Dermis microvascular lymphatic vessel endothelial cell (primary cell): ENCODE data around the gene KMT5C. TPM values are rescaled to one million over a fixed set of nuclear protein-coding genes. Genes with fewer than 3 reads are reported as not detected.

Experiments used
- DNase-seq, 2 donors: peaks; one replicate each; pipeline versions ENCODE4 v3.0.0 to v3.0.0-alpha.2; 2010; ENCODE audit warnings: low read depth in 2 of 2
- total RNA-seq: library from RNA; depleted of rRNA; stranded (reverse); fragments of >200 nt; gene quantifications from 2 replicates; pipeline ENCODE4 v1.2.1, GENCODE V29; 2014

KMT5C gene
- total RNA-seq, 1 donor from 2014 or later = 3.2 TPM

- DNase-seq = peak; percentile 82 to 93
Observed at GRCh38 chr19:55384920-55385723, 45.4 kb downstream of the KMT5C start.

DNA sequence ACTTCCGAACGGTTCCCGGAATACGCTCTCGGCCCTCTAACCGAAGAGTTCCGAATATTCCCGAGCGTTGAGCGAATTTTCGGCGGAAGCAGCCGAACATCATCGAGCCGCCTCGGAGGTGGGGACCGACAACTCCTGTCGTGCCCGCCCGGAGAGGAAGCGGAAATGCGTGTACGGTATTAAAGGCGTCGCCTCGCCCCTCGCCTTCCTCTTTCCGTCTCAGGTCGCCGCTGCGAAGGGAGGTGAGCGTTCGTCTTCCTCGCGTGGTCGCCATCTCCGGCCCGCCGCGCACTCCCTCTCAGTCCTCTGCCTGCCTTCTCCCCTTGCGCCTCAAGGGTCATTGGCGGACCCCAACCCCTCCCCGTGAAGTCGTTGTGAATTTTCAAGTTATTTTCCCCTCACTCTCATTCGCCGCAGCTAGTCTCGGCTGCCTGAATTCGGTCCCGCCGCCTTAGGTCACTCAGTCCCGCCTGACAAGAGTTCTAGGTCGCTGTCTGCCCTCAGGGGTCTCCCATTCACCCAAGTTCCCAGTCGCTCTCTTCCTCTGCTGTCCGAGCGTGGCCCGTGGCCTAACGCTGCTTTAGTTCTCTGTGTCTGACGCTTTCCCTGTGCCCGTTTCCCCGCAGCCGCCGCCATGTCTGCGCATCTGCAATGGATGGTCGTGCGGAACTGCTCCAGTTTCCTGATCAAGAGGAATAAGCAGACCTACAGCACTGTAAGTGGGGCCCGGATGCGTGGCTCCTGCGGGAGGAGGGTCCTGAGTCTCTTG lies 46.2 kb downstream of the KMT5C start, which contains the start of gene RPL28:
RPL28 (plus strand) TSS at position 209 of the 769 bp plus-strand sequence; CDS start at position 635, 426 bp downstream.
- peak; percentile 97 to 98 for DNase-seq

DNA sequence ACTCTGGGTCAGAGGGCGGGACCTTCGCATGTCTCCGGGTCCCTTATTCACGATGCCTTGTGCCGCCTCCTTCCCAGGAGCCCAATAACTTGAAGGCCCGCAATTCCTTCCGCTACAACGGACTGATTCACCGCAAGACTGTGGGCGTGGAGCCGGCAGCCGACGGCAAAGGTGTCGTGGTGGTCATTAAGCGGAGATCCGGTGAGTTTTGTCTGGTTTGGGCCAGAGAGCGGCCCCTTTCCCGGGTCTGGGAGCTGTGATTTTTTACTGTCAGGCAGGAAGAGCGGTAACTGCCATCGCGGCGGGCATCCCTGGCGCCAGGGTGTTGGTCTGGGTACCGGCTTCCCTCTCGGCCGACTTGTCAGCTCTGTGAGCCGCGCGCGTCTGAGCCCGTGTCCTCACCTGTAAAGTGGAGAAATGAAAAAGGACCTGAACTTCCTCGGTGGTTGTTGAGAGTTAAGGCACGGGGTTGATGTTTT lies 46.9 kb downstream of the KMT5C start:
- no peak for DNase-seq

- no peak for DNase-seq
Observed at GRCh38 chr19:55387736-55388497, 48.2 kb downstream of the KMT5C start.

GRCh38 chr19:55389386-55390317 lies 50.0 kb downstream of the KMT5C start:
- DNase-seq = no peak

DNA sequence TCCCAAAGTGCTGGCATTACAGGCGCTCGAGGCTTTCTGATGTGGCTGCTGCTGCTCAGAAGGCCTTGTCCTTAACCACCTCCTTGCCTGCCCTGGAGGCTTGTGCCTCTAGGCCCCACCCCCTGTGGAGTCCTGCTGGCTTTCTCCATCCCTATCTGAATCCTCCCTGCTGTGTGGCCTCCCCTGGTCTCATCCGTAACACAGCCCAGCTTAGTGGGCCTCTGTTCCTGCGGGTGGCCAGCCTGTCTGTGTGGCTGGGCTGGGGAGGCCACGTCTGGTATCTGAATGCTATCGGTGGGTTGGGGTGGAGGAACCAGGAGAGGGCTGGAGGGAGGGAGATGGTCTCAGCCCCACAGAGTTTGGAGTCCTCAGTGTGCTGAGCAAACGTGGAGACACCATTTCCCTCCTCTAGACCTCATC lies 50.8 kb downstream of the KMT5C start:
- no peak for DNase-seq

DNA sequence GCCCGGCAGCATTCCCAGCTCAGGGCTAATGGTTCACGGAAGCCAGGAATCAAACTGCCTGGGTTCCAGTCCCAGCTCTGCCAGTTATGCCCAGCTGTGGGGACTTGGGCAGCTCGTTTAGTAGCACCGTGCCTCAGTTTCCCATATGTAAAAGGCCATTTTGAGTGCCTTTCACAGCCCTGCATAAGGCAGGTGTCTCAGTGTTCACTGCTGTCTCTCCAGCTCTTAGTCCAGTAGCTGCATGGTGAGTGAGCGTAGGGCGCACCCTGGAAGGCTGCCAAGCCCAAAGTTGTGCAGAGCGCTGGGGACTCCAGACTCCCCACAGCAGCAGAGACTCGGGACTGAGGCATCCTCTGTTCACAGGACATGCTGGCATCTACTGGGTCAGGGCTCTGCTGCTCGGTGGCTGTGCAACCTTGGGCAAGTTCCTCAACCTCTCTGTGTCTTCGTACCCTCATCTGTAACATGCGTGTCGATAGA lies 51.6 kb downstream of the KMT5C start:
- no peak for DNase-seq

DNA sequence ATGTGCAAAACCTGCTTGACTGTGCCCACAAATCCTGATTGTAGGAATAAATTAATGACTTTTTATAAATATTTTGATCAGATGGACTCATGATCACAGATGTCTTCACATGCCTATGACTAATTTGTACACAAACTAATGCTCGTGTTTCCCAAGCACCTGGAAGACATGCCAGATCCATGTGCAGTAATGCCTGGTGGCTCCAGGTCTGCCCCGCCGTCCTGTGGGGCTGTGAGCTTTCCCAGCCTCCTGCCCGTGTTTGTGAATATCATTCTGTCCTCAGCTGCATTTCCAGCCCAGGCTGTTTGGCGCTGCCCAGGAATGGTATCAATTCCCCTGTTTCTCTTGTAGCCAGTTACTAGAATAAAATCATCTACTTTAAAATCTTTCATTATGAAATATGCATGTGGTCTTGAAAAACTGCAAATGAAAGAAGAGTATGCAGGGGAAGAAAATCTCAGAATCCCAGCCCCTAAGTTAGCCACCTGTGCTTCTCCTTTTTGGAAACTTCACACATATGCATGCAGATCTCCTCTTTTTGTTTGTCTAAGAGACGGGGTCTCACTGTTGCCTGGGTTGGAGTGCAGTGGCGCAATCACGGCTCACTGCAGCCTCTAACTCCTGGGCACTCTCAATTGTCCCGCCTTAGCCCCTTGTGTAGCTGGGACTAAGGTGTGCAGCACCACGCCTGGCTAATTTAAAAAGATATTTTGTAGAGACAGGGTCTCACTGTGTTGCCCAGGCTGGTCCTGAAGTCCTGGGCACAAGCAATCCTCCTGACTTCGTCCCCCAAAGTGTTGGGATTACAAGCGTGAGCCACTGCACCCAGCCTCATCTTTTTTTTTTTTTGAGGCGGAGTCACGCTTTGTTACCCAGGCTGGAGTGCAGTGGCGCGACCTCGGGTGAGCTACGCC lies 52.3 kb downstream of the KMT5C start:
- no peak for DNase-seq

DNA sequence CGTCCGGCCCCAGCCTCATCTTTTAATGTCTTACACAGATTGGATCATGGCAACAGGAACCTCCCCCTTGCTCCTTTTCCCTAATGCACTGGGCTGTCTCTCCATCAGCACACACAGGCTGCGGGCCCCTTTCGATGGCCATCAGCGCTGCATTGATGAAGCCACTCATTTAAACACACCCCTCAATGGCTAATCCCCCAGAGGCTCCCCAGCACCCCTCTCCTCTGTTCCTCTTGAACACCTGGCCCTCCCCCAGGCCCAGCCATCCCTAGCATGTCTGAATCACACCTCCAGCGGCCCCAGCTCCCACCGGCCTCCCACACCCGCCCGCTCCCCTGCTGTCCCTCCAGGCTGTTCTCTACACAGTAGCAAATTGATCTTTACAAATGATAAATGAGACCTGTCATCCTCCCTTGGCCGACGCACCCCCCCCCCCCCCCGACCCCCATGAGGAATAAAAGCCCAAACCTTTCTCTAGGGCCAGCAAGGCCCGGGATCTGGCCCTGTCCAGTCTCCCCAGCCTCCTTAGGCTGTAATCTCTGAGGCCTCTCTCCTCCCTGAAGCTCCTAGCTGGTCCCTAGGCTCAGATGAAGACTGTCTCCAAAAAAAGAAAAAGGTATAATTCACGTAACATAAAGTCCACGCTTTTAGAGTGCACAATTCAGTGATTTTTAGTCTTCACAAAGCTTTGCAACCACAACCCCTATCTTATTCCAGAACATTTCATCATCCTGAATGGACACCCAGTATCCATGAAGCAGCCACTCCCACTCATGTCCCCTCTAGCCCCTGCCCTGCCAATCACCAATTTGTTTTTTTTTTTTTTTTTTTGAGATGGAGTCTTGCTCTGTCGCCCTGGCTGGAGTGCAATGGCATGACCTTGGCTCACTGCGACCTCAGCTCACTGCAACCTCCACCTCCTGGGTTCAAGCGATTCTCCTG lies 53.4 kb downstream of the KMT5C start:
- DNase-seq = no peak

Other genes with a start within 250 kb of the KMT5C start
- gene PPP1R12C, start 222.2 kb upstream of the KMT5C start, total RNA-seq = 21.1 and 34.4 TPM in 2 replicates
- 0.51 and 1.7 TPM in 2 replicates for gene TNNT1, start 190.7 kb upstream of the KMT5C start, total RNA-seq
- not detected in 2 replicates for gene TNNI3, start 182.1 kb upstream of the KMT5C start, total RNA-seq
- 0.26 and 0.38 TPM in 2 replicates for gene DNAAF3, start 173.3 kb upstream of the KMT5C start, total RNA-seq
- gene SYT5, start 159.6 kb upstream of the KMT5C start, total RNA-seq = under 0.01 TPM in 1 of 2 replicates, not detected in the other
- 0.13 TPM in 2 replicates for gene PTPRH, start 130.4 kb upstream of the KMT5C start, total RNA-seq
- gene TMEM86B, start 111.1 kb upstream of the KMT5C start, total RNA-seq = 0.26 and 0.89 TPM in 2 replicates
- 19.9 and 34.9 TPM in 2 replicates for gene PPP6R1, start 80.9 kb upstream of the KMT5C start, total RNA-seq
- 19.9 and 26.8 TPM in 2 replicates for gene HSPBP1, start 59.8 kb upstream of the KMT5C start, total RNA-seq
- 0.39 and 1.3 TPM in 2 replicates for gene BRSK1, start 55.9 kb upstream of the KMT5C start, total RNA-seq
- gene TMEM150B, start 14.5 kb upstream of the KMT5C start, total RNA-seq = not detected in 2 replicates
- gene COX6B2, start 14.8 kb downstream of the KMT5C start, total RNA-seq = not detected in 2 replicates
- not detected in 2 replicates for gene GARIN5B, start 23.4 kb downstream of the KMT5C start, total RNA-seq
- gene IL11, start 30.6 kb downstream of the KMT5C start, total RNA-seq = under 0.01 and 0.13 TPM in 2 replicates
- gene TMEM190, start 37.0 kb downstream of the KMT5C start, total RNA-seq = not detected in 2 replicates
- gene TMEM238, start 44.4 kb downstream of the KMT5C start, total RNA-seq = 0.26 and 0.63 TPM in 2 replicates
- gene RPL28, start 46.1 kb downstream of the KMT5C start, total RNA-seq = 126 and 262 TPM in 2 replicates
- gene UBE2S, start 67.9 kb downstream of the KMT5C start, total RNA-seq = 40.6 and 54.6 TPM in 2 replicates
- gene SHISA7, start 103.4 kb downstream of the KMT5C start, total RNA-seq = not detected in 2 replicates
- 61.0 and 75.9 TPM in 2 replicates for gene ISOC2, start 121.8 kb downstream of the KMT5C start, total RNA-seq
- gene C19orf85, start 124.9 kb downstream of the KMT5C start, total RNA-seq = not detected in 2 replicates
- 0.77 and 2.1 TPM in 2 replicates for gene ZNF628, start 136.7 kb downstream of the KMT5C start, total RNA-seq
- 8.9 and 9.1 TPM in 2 replicates for gene NAT14, start 145.3 kb downstream of the KMT5C start, total RNA-seq
- gene SSC5D, start 148.6 kb downstream of the KMT5C start, total RNA-seq = under 0.01 and 0.13 TPM in 2 replicates
- gene SBK2, start 197.3 kb downstream of the KMT5C start, total RNA-seq = not detected in 2 replicates
- gene SBK3, start 205.7 kb downstream of the KMT5C start, total RNA-seq = 0.13 and 0.26 TPM in 2 replicates
- gene ZNF579, start 241.0 kb downstream of the KMT5C start, total RNA-seq = 1.9 and 3.5 TPM in 2 replicates